OCI-LY3 (cell line): ENCODE measurements around the gene RAB35.

Source experiments
- H2AFZ ChIP-seq: fragments of 200-600, 300-600 bp; shearing (Covaris generic); 2 replicates; pipeline ENCODE4 v1.6.0; 2014; ENCODE audit warnings: antibody characterized with exemption, low read depth, low read length
- H3K27ac ChIP-seq: fragments of 200-600, 300-600 bp; sonication (generic); 2 replicates; pipeline ENCODE4 v1.5.1; 2014; ENCODE audit warnings: mild to moderate bottlenecking, low read length, moderate library complexity, mixed read lengths
- H3K27me3 ChIP-seq: fragments of 200-600, 300-600 bp; sonication (generic); 2 replicates; pipeline ENCODE4 v1.6.1; 2014; ENCODE audit warnings: low read depth, low read length, mixed read lengths
- H3K36me3 ChIP-seq: fragments of 200-600, 300-600 bp; sonication (generic); replicated peaks from 2 replicates; pipeline ENCODE3; 2014; ENCODE audit warnings: low read depth, low read length, mixed read lengths
- H3K4me1 ChIP-seq: fragments of 300-600, 200-600 bp; sonication (generic); 2 replicates; pipeline ENCODE4 v1.6.1; 2014; ENCODE audit warnings: low read length, mixed read lengths
- H3K4me2 ChIP-seq: fragments of 200-600, 300-600 bp; sonication (generic); 2 replicates; pipeline ENCODE4 v1.6.1; 2014; ENCODE audit warnings: low read length, mixed read lengths
- H3K4me3 ChIP-seq: fragments of 300-600, 200-600 bp; sonication (generic); 2 replicates; pipeline ENCODE4 v1.5.1; 2014; ENCODE audit warnings: antibody characterized with exemption, mild to moderate bottlenecking, low read length, moderate library complexity
- H3K79me2 ChIP-seq: fragments of 300-600, 200-600 bp; shearing (Covaris generic); 2 replicates; pipeline ENCODE4 v1.6.1; 2014; ENCODE audit warnings: mild to moderate bottlenecking, low read length, mixed read lengths
- H3K9ac ChIP-seq: fragments of 300-600, 200-600 bp; shearing (Covaris generic); 2 replicates; pipeline ENCODE4 v1.6.0; 2014; ENCODE audit warnings: mild to moderate bottlenecking, low read length, moderate library complexity
- H3K9me3 ChIP-seq: fragments of 200-600, 300-600 bp; shearing (Covaris generic); 2 replicates; pipeline ENCODE4 v1.6.1; 2014; ENCODE audit warnings: low read length, mixed read lengths; ENCODE audit not compliant: insufficient read depth
- H4K20me1 ChIP-seq: fragments of 200-600, 300-600 bp; sonication (generic); 2 replicates; pipeline ENCODE4 v1.6.1; 2016; ENCODE audit warnings: low read length, mixed read lengths; ENCODE audit not compliant: insufficient read depth
- EZH2phosphoT487 ChIP-seq: fragments of 200-600 bp; shearing (Covaris generic); IDR thresholded peaks from 2 replicates; pipeline ENCODE4 v1.6.1; 2018; ENCODE audit warnings: antibody characterized with exemption, mixed run types, low read depth
- TF ChIP-seq, protein P1 (sequence below): fragments of 200-600, 300-600 bp; sonication (generic); IDR thresholded peaks from 2 replicates; pipeline ENCODE4 v1.5.1; 2014; ENCODE audit warnings: antibody characterized with exemption, low read length, low read depth

The RAB35 gene

GRCh38 chr12:120116441-120116791 lies at the start of gene RAB35:
Gene RAB35, minus strand, starts transcription at chr12:120116753. Its CDS starts 103 bp downstream, at chr12:120116650.
- Histone ChIP-seq H3K27me3 (no peaks in the 10 kb centered on the region), H3K9ac (peak within 1 kb of the TSS; percentile 92), H3K4me3 (peak within 1 kb of the TSS; percentile 99), H2AFZ (no peak within 1 kb of the TSS), H3K9me3 (no peaks in the 10 kb centered on the region; the same call in 1 of the 2 replicates), H3K4me1 (peaks cover 48% of the 10 kb centered on the region), H3K27ac (peak within 1 kb of the TSS; percentile 70), H3K36me3 (peaks cover 27% of the 10 kb centered on the region), H3K4me2 (peak within 1 kb of the TSS; percentile 96), H4K20me1 (peaks cover 27% of the 10 kb centered on the region), H3K79me2 (peaks cover 66% of the 10 kb centered on the region)
- TF ChIP-seq EZH2phosphoT487, result no peak
- TF ChIP-seq, protein P1, sequence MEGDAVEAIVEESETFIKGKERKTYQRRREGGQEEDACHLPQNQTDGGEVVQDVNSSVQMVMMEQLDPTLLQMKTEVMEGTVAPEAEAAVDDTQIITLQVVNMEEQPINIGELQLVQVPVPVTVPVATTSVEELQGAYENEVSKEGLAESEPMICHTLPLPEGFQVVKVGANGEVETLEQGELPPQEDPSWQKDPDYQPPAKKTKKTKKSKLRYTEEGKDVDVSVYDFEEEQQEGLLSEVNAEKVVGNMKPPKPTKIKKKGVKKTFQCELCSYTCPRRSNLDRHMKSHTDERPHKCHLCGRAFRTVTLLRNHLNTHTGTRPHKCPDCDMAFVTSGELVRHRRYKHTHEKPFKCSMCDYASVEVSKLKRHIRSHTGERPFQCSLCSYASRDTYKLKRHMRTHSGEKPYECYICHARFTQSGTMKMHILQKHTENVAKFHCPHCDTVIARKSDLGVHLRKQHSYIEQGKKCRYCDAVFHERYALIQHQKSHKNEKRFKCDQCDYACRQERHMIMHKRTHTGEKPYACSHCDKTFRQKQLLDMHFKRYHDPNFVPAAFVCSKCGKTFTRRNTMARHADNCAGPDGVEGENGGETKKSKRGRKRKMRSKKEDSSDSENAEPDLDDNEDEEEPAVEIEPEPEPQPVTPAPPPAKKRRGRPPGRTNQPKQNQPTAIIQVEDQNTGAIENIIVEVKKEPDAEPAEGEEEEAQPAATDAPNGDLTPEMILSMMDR, result no peak

DNA sequence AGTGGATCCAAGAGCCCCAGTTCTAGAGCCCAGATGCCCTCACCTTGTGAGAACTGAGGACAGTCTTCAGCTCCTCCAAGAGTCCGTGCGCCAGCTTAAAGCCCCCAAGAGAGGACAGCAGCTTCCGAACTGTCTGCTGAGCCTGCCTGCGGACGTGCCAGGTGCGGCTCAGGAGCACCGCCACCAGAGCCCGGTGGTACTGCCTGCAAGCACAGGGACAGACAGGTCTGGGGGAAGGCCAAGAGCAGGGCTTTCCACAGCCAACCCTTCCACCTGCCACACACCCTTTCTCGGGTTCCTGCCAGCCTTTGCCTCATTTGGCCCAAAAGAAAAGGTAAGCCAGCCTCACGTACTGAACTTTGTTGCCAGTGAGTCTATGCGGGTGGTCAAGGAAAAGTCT lies 47.7 kb upstream of the RAB35 start:
- Histone ChIP-seq H3K4me1 (0 out of 2 replicates have a peak, but pooled peaks cover 3% of the 10 kb centered on the region), H3K9me3 (no peaks in the 10 kb centered on the region), H3K79me2 (no peaks in the 10 kb centered on the region), H3K36me3 (peaks cover 54% of the 10 kb centered on the region), H2AFZ (no peak overlapping the region), H4K20me1 (no peaks in the 10 kb centered on the region), H3K9ac (no peak overlapping the region), H3K4me2 (no peak overlapping the region), H3K27me3 (no peaks in the 10 kb centered on the region), H3K4me3 (no peak overlapping the region), H3K27ac (no peak overlapping the region)
- no peak for TF ChIP-seq EZH2phosphoT487
- TF ChIP-seq, protein P1, result no peak

GRCh38 chr12:120162763-120163162 lies 46.2 kb upstream of the RAB35 start:
- Histone ChIP-seq H3K4me2 (no peak overlapping the region), H3K9ac (no peak overlapping the region), H3K79me2 (no peaks in the 10 kb centered on the region), H2AFZ (no peak overlapping the region), H4K20me1 (no peaks in the 10 kb centered on the region), H3K9me3 (no peaks in the 10 kb centered on the region), H3K4me3 (no peak overlapping the region), H3K4me1 (0 out of 2 replicates have a peak, but pooled peaks cover 2% of the 10 kb centered on the region), H3K27ac (no peak overlapping the region), H3K36me3 (peaks cover 58% of the 10 kb centered on the region), H3K27me3 (no peaks in the 10 kb centered on the region)
- TF ChIP-seq EZH2phosphoT487, result no peak
- TF ChIP-seq, protein P1, result no peak

DNA sequence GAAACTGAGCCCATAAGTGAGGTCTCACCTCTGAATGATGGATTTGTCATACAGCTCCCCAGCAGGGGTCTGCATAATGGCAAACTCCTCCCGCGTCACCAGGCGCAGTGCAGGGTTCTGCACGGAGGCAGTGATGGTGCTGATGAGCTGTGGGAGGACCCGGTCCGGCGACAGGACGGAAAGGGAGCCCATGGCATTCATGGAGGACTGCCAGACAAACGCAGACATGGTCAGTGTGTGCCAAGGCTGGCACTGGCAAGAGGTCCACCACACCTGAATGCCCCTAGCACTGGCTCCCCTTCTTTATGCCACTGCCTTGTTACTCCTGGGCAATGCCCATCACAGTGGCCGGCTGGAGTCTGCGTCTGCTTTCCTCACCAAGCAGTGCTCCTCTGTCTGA lies 45.3 kb upstream of the RAB35 start:
- Histone ChIP-seq H3K27me3 (no peaks in the 10 kb centered on the region), H3K4me1 (no peaks in the 10 kb centered on the region), H3K79me2 (no peaks in the 10 kb centered on the region), H3K9me3 (no peaks in the 10 kb centered on the region), H3K4me2 (no peak overlapping the region), H3K4me3 (no peak overlapping the region), H3K27ac (no peak overlapping the region), H3K36me3 (peaks cover 64% of the 10 kb centered on the region), H4K20me1 (no peaks in the 10 kb centered on the region), H2AFZ (no peak overlapping the region), H3K9ac (no peak overlapping the region)
- TF ChIP-seq, protein P1, result no peak
- no peak for TF ChIP-seq EZH2phosphoT487
